ENCODE results near the gene EYS.

DNA sequence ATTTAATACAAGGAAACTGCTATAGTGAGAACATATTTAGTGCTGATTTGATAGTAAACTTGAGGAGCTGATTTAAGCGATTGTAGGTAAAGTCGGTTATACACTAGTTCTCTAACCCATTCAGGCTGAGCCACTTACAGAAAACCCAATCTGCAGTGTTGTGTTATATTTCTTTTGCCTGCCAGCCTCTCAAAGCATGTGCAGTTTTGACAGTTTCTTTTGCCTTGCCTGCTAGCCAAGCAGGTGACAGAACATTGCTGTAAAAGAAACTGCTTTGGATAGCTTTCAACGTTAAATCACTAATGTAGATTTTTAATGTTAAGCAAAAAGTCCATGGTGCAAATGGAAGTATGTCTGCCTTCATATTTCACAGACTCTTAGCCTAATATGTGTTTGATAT, 982.9 kb downstream of the EYS start:
- TF ChIP-seq EZH2phosphoT487 (IDR thresholded peaks at IDR 0.05; ENCODE audit: insufficient read depth, low read depth) (no peak), EZH2 (IDR thresholded peaks at IDR 0.05; ENCODE audit: insufficient read depth, poor library complexity, severe bottlenecking) (no peak)

Data from GM23248 (cell line).